GM23338 (cell line): ENCODE results near the gene CTNNA3.

Experiments
- ETS1 ChIP-seq: IDR thresholded peaks from 2 replicates; pipeline ENCODE4 v1.6.1; 2016; ENCODE audit warnings: antibody characterized with exemption
- REST ChIP-seq: IDR thresholded peaks from one replicate; pipeline ENCODE4 v1.6.1; 2018; ENCODE audit warnings: antibody characterized with exemption; ENCODE audit not compliant: unreplicated experiment

- no peak for TF ChIP-seq REST
- no peak for TF ChIP-seq ETS1
Observed at GRCh38 chr10:66538371-66538770, 1157.6 kb downstream of the CTNNA3 start.
